MCF 10A (cell line): ENCODE measurements around the gene SETBP1. TPM values are rescaled to one million over a fixed set of nuclear protein-coding genes. Genes with fewer than 3 reads are reported as not detected.

Source experiments
- BruUV-seq: library from RNA; stranded (reverse); fragments of 400-500 nt; replicated peaks from 2 replicates; lab custom pipeline; 2021; lab: Mats Ljungman, UMichigan
- CTCF ChIA-PET: fragments of 300-600 bp; sonication (Branson Sonifier 250); formaldehyde crosslinking; extraction: SDS; loops from one replicate; lab custom pipeline; 2021; ENCODE audit warnings: antibody characterized with exemption, inconsistent platforms; lab: Yijun Ruan, JAX
- POLR2A ChIA-PET: fragments of 300-600, 350-650 bp; sonication (Branson Sonifier 250); formaldehyde crosslinking; extraction: SDS; loops from one replicate; lab custom pipeline; 2020; ENCODE audit warnings: antibody characterized with exemption, inconsistent platforms; lab: Yijun Ruan, JAX
- DNase-seq: peaks from one replicate; pipeline ENCODE4 v3.0.0-alpha.2; 2018; ENCODE audit not compliant: unreplicated experiment
- H3K27ac Mint-ChIP-seq: one replicate; pipeline ENCODE4 v1.8.0; 2022; ENCODE audit warnings: mild to moderate bottlenecking, low read depth, mixed read lengths; ENCODE audit not compliant: unreplicated experiment
- H3K27me3 Mint-ChIP-seq: one replicate; pipeline ENCODE4 v1.8.0; 2022; ENCODE audit warnings: mixed read lengths; ENCODE audit not compliant: insufficient read depth, unreplicated experiment
- H3K36me3 Mint-ChIP-seq: one replicate; pipeline ENCODE4 v1.8.0; 2022; ENCODE audit warnings: mild to moderate bottlenecking, moderate library complexity, mixed read lengths; ENCODE audit not compliant: insufficient read depth, unreplicated experiment
- H3K4me1 Mint-ChIP-seq: one replicate; pipeline ENCODE4 v1.8.0; 2022; ENCODE audit warnings: mixed read lengths; ENCODE audit not compliant: insufficient read depth, unreplicated experiment
- H3K4me3 Mint-ChIP-seq: one replicate; pipeline ENCODE4 v1.8.0; 2022; ENCODE audit warnings: mild to moderate bottlenecking, moderate library complexity, mixed read lengths; ENCODE audit not compliant: unreplicated experiment
- H3K9me3 Mint-ChIP-seq: one replicate; pipeline ENCODE4 v1.8.0; 2022; ENCODE audit warnings: mixed read lengths; ENCODE audit not compliant: unreplicated experiment
- intact Hi-C: fragments of 100-400 bp; cut with micrococcal nuclease; formaldehyde crosslinking; loops from 2 replicates; pipeline ENCODE4 v1.14.1; 2022
- total RNA-seq: library from RNA; stranded (reverse); gene quantifications from 2 replicates; pipeline ENCODE4 v1.2.3, GENCODE V29; 2022
- TF ChIP-seq, protein P1 (sequence below): fragments of 200-600 bp; IDR thresholded peaks from one replicate; pipeline ENCODE4 v1.8.0; 2022; ENCODE audit warnings: antibody characterized with exemption, mild to moderate bottlenecking; ENCODE audit not compliant: unreplicated experiment

SETBP1 gene
- total RNA-seq, 1 experiment from 2014 or later, result 4.8 TPM

DNA sequence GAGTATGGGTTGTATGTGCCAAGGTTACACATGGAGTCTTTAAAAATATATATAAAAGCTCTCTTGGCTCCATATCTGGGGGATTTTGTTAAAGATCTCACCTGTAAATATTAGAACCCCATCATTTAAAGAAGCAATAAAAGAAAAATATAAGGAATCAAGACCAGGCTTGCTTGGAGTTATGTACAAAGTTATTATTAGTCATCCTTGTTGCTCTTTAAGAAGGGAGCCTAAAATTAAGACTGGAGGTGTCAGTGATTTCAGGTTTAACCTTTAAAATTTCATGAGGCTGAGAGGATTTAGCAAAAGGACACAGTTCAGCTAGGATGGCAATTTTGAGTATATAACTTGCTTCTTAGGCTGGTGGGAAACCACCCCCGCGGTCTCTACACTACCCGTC, 181.4 kb downstream of the SETBP1 start:
- POLR2A ChIA-PET, result no interaction called here
- no peak for DNase-seq
- peaks cover 6% of the 10 kb centered on the region for H3K4me1 Mint-ChIP-seq
- no peak overlapping the region for H3K27ac Mint-ChIP-seq
- BruUV-seq, result no TSS peak
- no peaks in the 10 kb centered on the region for H3K9me3 Mint-ChIP-seq
- H3K4me3 Mint-ChIP-seq, result no peak overlapping the region
- H3K36me3 Mint-ChIP-seq, result no peaks in the 10 kb centered on the region
- no peaks in the 10 kb centered on the region for H3K27me3 Mint-ChIP-seq
- CTCF ChIA-PET, result interaction anchor here (1.2 to 1.3 kb wide), 2 partner anchors 30 to 225 kb away, joined by 3 read pairs; no protein-coding TSS in a partner anchor
- TF ChIP-seq, protein P1, sequence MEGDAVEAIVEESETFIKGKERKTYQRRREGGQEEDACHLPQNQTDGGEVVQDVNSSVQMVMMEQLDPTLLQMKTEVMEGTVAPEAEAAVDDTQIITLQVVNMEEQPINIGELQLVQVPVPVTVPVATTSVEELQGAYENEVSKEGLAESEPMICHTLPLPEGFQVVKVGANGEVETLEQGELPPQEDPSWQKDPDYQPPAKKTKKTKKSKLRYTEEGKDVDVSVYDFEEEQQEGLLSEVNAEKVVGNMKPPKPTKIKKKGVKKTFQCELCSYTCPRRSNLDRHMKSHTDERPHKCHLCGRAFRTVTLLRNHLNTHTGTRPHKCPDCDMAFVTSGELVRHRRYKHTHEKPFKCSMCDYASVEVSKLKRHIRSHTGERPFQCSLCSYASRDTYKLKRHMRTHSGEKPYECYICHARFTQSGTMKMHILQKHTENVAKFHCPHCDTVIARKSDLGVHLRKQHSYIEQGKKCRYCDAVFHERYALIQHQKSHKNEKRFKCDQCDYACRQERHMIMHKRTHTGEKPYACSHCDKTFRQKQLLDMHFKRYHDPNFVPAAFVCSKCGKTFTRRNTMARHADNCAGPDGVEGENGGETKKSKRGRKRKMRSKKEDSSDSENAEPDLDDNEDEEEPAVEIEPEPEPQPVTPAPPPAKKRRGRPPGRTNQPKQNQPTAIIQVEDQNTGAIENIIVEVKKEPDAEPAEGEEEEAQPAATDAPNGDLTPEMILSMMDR, result no peak
- intact Hi-C loops, result no loop called here

DNA sequence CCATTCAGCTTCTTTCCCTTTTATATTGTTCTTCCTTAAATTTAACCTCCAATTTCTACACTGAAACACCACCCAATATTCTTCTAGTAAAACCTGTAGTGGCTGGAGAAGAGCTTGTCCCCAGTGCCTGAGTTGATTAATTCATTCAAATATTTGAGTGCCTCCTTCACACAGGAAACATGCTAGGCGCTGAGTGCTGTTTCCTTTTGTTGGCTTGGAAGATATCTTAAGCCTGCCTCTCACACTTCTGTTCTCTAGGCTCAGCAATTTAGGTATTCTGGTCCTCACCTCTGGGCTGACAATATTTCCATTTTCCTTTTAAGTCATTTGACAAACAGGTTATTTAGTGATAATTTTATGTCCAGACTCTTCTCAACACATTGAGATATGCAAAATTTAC, 185.4 kb downstream of the SETBP1 start:
- Mint-ChIP-seq H3K27me3 (no peaks in the 10 kb centered on the region), H3K27ac (no peak overlapping the region), H3K4me3 (no peak overlapping the region), H3K36me3 (no peaks in the 10 kb centered on the region), H3K9me3 (no peaks in the 10 kb centered on the region), H3K4me1 (peaks cover 6% of the 10 kb centered on the region)
- intact Hi-C loops, result no loop called here
- no TSS peak for BruUV-seq
- TF ChIP-seq, protein P1, result no peak
- no peak for DNase-seq
- ChIA-PET CTCF (no interaction called here), POLR2A (no interaction called here)

DNA sequence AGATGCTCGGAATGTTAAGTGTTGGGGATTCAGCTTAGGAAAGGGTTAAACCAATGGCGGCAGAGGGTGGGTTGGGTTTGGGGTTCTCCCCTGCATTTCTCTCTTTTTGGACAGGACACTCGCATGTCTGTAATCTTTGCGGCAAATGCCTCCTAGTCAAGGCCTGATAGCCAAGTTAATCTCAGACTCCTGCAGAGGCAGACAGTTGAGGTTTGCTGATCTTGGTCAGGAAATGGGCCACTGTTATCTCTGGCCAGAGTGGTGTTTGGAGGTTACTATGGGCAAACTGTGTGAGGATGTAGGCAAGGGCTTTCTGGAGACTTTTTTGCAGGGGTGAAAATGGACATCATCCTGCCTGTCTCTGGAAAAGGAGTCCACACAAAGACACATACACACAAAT, 188.8 kb downstream of the SETBP1 start:
- H3K4me3 Mint-ChIP-seq, result no peak overlapping the region
- TF ChIP-seq, protein P1, result no peak
- CTCF ChIA-PET, result interaction anchor here (1.4 kb wide), 1 partner anchor 28 kb away, joined by 3 read pairs; no protein-coding TSS in a partner anchor
- H3K9me3 Mint-ChIP-seq, result no peaks in the 10 kb centered on the region
- H3K4me1 Mint-ChIP-seq, result no peaks in the 10 kb centered on the region
- no peaks in the 10 kb centered on the region for H3K27me3 Mint-ChIP-seq
- DNase-seq, result no peak
- intact Hi-C loops, result no loop called here
- BruUV-seq, result no TSS peak
- H3K36me3 Mint-ChIP-seq, result peaks cover 7% of the 10 kb centered on the region
- POLR2A ChIA-PET, result interaction anchor here (0.6 to 1.3 kb wide), 2 partner anchors 137 to 187 kb away, joined by 3 to 4 read pairs; no protein-coding TSS in a partner anchor
- H3K27ac Mint-ChIP-seq, result peak overlapping the region; percentile 2

DNA sequence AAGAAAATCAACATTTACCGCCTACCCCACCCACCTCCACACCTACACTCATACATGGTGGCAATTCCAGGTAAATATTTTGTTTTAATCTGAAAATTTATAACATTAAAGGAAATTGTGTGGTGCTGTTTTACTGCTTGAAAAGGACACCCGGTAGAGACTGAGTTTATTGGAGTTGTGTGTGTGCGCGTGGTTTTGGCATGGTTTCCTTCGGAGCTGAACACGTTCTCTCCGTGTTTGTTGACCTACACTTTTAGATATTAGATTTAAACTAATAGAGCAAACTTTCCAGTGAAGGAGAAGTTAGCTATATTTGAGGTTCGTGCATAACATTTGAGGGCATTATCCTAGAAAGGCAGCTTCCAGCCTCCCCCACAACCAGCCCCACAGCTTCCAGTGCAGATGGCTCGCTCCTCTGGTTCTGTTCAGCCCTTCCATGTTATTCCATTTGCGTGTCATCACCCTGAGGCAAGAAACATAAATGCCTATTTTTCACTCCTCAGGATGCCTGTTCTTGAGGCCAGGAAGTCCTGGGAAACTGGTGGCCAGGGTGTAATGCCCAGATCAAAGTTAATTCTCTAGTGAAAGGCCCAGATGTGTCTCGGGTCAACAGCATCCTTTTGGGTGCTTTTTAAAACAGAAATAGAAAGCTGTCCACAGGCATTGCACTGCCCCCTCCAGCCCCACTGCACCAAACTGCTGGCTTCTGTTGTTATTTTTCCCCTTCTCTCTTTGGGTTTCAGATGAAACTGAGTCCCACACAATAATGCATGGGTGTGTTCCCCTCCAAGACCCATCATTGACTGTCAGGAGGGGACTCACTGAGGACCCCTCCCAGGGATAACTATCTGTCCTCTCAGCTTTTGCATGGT, 190.2 kb downstream of the SETBP1 start:
- BruUV-seq, result no TSS peak
- ChIA-PET CTCF (interaction anchor here (0.6 to 1.4 kb wide), 2 partner anchors 29 to 249 kb away, joined by 3 read pairs; no protein-coding TSS in a partner anchor), POLR2A (no interaction called here)
- intact Hi-C loops, result no loop called here
- Mint-ChIP-seq H3K36me3 (peaks cover 7% of the 10 kb centered on the region), H3K27ac (no peak overlapping the region), H3K9me3 (no peaks in the 10 kb centered on the region), H3K4me1 (no peaks in the 10 kb centered on the region), H3K27me3 (no peaks in the 10 kb centered on the region), H3K4me3 (no peak overlapping the region)
- TF ChIP-seq, protein P1, result no peak
- DNase-seq, result no peak
